Lung (tissue), 12 donors: ENCODE data around the gene ANKRD44. TPM values are rescaled to one million over a fixed set of nuclear protein-coding genes. Genes with fewer than 3 reads are reported as not detected.
"Not testable (repeated sequence)": the region's sequence is repeated elsewhere in the genome, so short reads cannot be mapped to it uniquely, and the experiment has no call there.

ENCODE experiments used
- ATAC-seq: fragments of 200-7000 bp; cut with Tn5 transposase; one replicate; pipeline ENCODE4 v1.9.1; 2020; ENCODE audit warnings: moderate number of reproducible peaks; ENCODE audit not compliant: insufficient read depth, low FRiP score
- DNase-seq, 3 donors: peaks; one replicate each; pipeline ENCODE4 v3.0.0-alpha.2; 2013 to 2017
- H3K27ac ChIP-seq, 2 donors: one replicate each; pipeline ENCODE4 v1.5.1; 2013; ENCODE audit warnings: mild to moderate bottlenecking in 2 of 2, moderate library complexity in 2 of 2, control low read depth in 1 of 2, inconsistent platforms in 1 of 2, low read depth in 1 of 2, low read length in 1 of 2
- H3K27me3 ChIP-seq, 3 donors: one replicate each; pipeline ENCODE4 v1.5.1; 2013; ENCODE audit warnings: low read length in 2 of 3; ENCODE audit not compliant: control insufficient read depth in 3 of 3, insufficient read depth in 3 of 3
- H3K36me3 ChIP-seq, 4 donors: one replicate each; pipeline ENCODE4 v1.5.1; 2013; ENCODE audit warnings: low read length in 4 of 4, mild to moderate bottlenecking in 1 of 4, moderate library complexity in 1 of 4; ENCODE audit not compliant: control insufficient read depth in 4 of 4, insufficient read depth in 4 of 4
- H3K4me1 ChIP-seq, 5 donors: one replicate each; pipeline ENCODE4 v1.5.1; 2013; ENCODE audit warnings: low read length in 5 of 5, mild to moderate bottlenecking in 2 of 5, moderate library complexity in 1 of 5; ENCODE audit not compliant: control insufficient read depth in 5 of 5, insufficient read depth in 5 of 5
- H3K4me3 ChIP-seq: one replicate; pipeline ENCODE4 v1.5.1; 2013; ENCODE audit warnings: mild to moderate bottlenecking, control low read depth, moderate library complexity
- H3K9ac ChIP-seq, 2 donors: one replicate each; pipeline ENCODE4 v1.5.1; 2013; ENCODE audit warnings: low read length in 2 of 2, control low read depth in 1 of 2; ENCODE audit not compliant: insufficient read depth in 1 of 2
- H3K9me3 ChIP-seq, 4 donors: one replicate each; pipeline ENCODE4 v1.5.1; 2013; ENCODE audit warnings: low read length in 3 of 4, mild to moderate bottlenecking in 1 of 4, moderate library complexity in 1 of 4; ENCODE audit not compliant: control insufficient read depth in 4 of 4, insufficient read depth in 3 of 4
- CTCF ChIP-seq: IDR thresholded peaks from 2 replicates; pipeline ENCODE4 v1.5.1; 2012; ENCODE audit warnings: mild to moderate bottlenecking; ENCODE audit errors: control extremely low read depth, extremely low read depth
- WGBS, 2 donors: extraction: QIAGEN DNeasy Blood & Tissue Kit; methylation state at CpG; one replicate each; pipeline ENCODE4 v1.1.7; 2013; 5-methylcytosine and 5-hydroxymethylcytosine counted together
- polyA plus RNA-seq, 2 donors: library from polyadenylated mRNA; stranded (reverse); fragments of 200-250 nt; gene quantifications; one replicate each; pipeline ENCODE4 v1.2.1, GENCODE V29; 2013
- total RNA-seq, 2 donors: library from RNA; depleted of rRNA in 1 of 2; stranded (reverse); fragments of >200 nt in 1 of 2; gene quantifications; one replicate each; pipeline ENCODE4 v1.2.1, GENCODE V29; 2014 to 2021
- donor health status: control.
- donor health status: control.
- donor health status: Bipolar disorder and iron deficiency.
- donor health status: healthy.
- donor health status: DM: yes; HTN: yes; CAD: no.

The ANKRD44 gene
- total and polyA plus RNA-seq, 4 donors: 7.1 to 73.8 (median 20.3) TPM

DNA sequence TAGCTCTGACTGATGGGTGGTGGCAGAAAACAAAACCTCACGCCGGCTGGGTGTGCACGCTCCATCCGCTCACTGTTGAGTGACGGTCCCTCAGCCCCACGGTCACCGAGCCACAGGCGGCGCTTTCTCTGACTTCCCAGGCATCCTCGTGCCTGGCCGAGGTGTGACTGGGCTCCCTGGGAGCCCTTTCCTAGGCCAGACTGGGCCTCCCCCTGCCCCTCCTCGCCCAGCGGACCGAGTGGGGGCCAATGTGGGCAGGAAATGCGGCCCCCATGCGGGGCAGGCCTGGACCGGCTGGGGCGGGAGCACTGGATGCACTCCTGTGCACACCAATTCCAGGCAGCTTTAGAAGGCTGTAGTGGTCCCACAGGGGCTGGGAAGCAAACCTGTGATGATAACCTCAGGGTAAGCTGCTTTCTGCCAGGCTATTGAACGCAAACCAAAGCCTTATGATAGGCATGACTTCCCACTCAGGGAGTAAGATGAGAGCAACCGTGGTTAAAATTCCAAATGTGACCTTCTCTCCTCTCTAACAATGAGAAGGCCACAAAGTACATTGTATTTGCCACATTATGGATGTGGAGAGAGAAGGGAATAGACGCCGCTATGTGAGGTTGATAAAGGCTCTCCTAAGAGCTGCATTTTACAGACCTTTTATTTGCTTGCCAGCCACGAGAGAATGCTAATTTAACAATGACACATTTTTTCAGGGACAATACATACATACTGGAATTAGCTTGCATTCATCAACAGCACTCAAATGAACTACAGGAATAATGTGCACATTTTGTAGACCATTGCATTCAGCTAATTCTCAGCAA is 300.2 kb downstream of the ANKRD44 start:
- H3K36me3 ChIP-seq: peaks cover 0 to 15% (median 5%) of the 10 kb centered on the region in 4 donors
- H3K9me3 ChIP-seq: peaks cover 0 to 2% (median 0%) of the 10 kb centered on the region in 4 donors
- 91 to 95% methylated on average over 23 of the region's 23 CpGs for WGBS, 2 donors
- H3K4me3 ChIP-seq: no peak overlapping the region
- DNase-seq (no peak), ATAC-seq (no peak)
- no peak for TF ChIP-seq CTCF
- peaks cover 0 to 5% (median 0%) of the 10 kb centered on the region in 5 donors for H3K4me1 ChIP-seq
- no peak overlapping the region for H3K27ac ChIP-seq
- H3K9ac ChIP-seq: no peak overlapping the region
- H3K27me3 ChIP-seq: no peaks in the 10 kb centered on the region

GRCh38 chr2:197008741-197009341 is 301.7 kb downstream of the ANKRD44 start:
- not testable (repeated sequence) for ATAC-seq, H3K9me3 ChIP-seq, H3K4me1 ChIP-seq, H3K27ac ChIP-seq, DNase-seq, H3K4me3 ChIP-seq, H3K9ac ChIP-seq, H3K27me3 ChIP-seq
- WGBS, 2 donors: 96% methylated on average over 13 of the region's 13 CpGs
- peaks cover 0 to 15% (median 6%) of the 10 kb centered on the region in 4 donors for H3K36me3 ChIP-seq

GRCh38 chr2:197007716-197008628 is 302.6 kb downstream of the ANKRD44 start:
- Histone ChIP-seq H3K27me3 (no peaks in the 10 kb centered on the region), H3K4me1 (peaks cover 0 to 5% (median 0%) of the 10 kb centered on the region in 5 donors), H3K4me3 (no peak overlapping the region), H3K36me3 (peaks cover 0 to 12% (median 6%) of the 10 kb centered on the region in 4 donors), H3K27ac (no peak overlapping the region), H3K9me3 (peaks cover 0 to 2% (median 0%) of the 10 kb centered on the region in 4 donors), H3K9ac (no peak overlapping the region)
- WGBS, 2 donors: 69 to 78% methylated on average over 4 of the region's 4 CpGs
- no peak for ATAC-seq
- no peak for TF ChIP-seq CTCF
- DNase-seq: no peak
